Activated CD4-positive, CD25-positive, alpha-beta regulatory T cell treated with anti-CD3 and anti-CD28 coated beads, Interleukin-2, amount 50 U/mL, for 72 hours (primary cell): ENCODE measurements around the gene EIPR1.
A peak's percentile ranks its signal among the peaks of the same experiment; 100 is the strongest.

ENCODE experiments used
- DNase-seq: peaks from one replicate; pipeline ENCODE4 v3.0.0; 2021

EIPR1 gene

GRCh38 chr2:3377612-3378432 lies at the start of gene EIPR1:
EIPR1 (minus strand) TSS chr2:3377818; CDS start chr2:3377689, 129 bp downstream.
- DNase-seq, result peak; percentile 93

GRCh38 chr2:3427272-3427671 lies 49.7 kb upstream of the EIPR1 start:
- DNase-seq, result no peak

DNA sequence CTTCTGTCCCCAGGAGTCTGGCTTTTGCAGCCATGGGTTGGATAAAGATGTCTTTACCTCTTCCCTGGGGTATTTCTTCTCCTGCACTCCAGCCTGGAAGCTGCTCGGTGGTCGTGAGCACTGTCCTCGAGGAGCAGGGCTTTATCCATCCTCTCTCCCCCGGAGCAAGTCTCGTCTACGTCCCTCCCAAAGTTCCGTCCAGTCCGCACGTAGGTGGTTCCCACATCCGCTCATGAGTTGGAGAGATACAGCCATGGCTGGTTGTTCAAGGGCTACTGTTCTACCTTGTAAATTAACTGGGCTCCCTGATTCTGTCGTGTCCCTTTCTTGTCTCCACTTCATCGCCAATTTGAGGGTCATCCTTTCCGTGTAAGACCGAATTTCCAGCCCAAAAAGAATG lies 49.0 kb upstream of the EIPR1 start:
- DNase-seq, result no peak

GRCh38 chr2:3424171-3424795 lies 46.7 kb upstream of the EIPR1 start:
- DNase-seq, result no peak

DNA sequence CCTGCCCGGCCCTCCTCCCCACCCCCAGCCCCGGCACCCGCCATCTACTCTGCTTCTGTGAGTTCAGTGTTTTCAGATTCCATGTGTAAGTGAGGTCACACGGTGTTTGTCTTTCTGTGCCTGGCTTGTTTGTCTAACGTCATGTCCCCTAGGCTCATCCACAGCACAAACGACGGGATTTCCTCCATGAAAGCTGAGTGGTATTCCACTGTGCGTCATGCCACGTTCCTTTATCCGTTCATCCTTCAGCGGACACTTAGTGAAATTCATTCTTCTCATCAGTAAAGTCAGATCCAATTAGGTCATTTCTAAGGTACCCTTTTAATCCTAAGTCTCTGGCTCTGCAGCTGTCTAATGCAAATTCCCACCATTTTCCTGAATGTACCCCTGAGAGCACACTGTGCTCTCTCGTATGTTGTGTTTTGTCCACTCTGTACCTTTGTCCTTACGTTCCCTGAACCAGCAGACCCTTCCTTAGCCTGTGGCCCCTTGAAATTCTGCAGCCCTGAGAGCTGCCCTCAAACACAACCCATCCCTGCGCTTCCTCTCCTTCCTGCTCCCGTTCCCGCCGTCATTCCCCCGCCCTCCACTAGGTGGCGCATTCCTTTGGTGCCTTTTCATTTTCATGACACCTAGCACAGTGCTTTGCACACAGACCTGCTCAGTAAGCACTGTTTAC lies 46.0 kb upstream of the EIPR1 start:
- DNase-seq, result peak; percentile 76

DNA sequence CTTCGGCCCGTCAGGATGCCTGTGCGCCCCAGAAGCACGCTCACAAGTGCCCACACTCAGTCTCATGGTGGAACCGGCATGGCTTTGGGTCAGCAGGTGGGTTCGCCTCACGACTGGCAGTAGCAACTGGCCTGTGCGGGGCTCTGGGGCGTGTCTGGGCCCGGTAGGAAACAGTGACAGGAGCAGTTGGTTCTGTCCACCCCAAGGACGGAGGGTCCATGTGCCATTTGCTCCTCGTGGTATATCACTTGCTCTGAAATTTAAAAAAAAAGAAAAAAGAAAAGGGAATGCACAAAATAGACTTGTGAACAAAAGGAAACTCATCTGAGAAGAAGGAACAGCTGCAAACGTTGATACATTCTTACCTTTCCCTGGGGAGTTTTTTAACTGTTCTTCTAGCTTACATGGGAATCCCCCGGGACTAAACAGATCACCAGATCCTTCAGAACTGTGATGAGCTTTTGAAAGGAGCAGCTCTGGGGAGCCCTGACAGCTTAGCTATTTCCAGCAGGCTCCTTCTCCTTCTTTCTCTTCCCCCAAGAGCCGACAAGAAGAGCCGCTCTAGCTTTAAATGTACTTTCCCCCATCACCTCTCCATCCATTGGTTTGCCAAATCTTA lies 44.7 kb upstream of the EIPR1 start:
- no peak for DNase-seq

DNA sequence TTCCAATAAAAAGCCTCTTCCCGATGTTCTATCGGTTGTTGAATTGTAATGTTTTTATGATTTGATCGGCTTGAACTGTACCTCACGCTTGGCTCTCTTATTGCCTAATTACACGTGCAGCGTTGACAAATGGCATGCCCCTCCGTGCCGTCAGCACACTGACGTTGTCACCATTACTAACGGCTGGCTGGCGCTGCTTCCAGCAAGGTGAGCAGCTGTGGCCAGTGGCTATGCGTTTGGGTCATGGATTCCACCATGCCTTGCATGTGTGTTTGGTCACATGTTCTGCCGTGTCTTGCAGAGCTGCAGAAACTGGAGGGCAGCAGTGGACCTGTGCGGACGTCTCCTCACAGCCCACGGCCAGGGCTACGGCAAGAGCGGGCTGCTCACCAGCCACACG lies 44.0 kb upstream of the EIPR1 start:
- DNase-seq, result no peak

DNA sequence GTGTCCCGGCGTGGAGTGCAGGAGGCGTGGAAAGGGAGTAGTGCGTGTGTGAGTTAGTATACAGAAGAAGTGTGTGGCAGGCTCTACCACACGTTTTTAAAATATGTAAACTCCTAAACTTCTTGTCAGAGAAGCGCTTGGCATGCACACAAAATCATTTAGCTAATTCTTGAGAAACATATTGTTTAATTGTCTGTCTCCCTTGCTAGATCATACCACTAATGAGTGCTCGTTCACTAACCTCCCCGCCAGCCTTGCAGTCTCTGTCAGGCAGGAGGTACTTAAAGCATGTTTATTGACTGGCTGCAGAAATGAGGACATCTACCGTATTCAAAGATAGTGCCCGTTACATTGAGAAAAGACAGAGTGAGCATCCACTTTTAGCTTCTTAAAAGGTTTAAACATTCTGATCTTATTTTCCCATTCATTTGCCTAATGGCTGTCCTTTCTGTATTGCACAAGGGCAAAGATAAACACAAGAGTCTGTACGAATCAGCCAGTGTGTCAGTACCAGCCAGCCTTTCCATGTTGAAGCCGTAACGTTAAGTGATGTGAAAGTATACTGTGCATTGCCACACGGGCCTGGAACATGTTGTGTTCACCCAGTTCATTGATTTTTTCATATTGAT lies 43.3 kb upstream of the EIPR1 start:
- DNase-seq, result no peak

DNA sequence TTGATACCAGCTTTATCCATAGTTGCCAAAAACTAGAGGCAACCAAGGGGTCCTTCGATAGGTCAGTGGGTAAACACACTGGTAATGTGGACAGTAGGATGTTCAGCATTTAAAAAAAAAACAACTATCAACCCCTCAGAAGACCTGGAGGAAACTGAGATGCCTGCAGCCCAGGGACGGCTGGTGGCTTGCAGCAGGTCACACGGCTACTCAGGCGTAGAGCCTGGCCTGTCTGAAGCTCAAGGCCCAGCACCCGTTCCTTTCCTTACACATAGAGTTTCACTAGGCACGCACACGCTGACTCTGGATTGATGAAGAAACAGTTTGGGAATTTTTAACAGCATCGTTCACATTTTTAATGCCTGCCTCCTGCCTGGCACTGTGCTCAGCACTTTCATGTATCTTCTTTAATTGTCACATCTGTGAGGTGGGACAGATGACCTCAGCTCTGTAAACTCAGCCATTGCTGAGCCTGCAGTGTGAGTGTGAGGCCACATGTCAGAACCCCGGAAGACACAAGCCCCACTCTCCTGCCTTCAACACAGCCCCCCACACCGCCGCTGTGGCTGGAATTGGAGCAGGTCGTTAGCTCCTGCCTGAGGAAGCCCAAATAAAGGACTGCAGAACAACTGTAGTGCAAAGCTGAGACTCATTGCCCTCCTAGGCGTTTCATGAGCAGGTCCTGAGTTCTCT lies 42.6 kb upstream of the EIPR1 start:
- no peak for DNase-seq

GRCh38 chr2:3418766-3419404 lies 41.3 kb upstream of the EIPR1 start:
- DNase-seq, result no peak

GRCh38 chr2:3414133-3414860 lies 36.7 kb upstream of the EIPR1 start:
- no peak for DNase-seq

DNA sequence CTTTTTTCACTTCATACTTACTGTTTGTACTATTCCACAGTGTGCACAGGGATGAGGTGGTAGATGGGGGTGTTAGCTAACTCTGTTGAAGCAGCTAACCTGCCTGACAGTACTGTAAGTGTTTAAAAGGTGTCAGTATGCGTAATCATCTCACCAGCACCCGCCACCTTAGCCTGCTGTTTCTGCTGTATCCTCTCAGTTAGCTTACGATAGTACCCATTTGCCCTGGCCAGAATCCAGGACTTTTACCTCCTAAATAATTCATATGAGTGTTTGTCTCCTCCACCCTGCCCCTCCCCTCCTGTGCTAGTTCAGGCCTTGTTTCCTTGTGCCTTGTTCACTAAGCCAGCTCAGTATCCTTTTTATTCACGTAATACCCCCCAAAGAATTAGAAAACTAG lies 36.1 kb upstream of the EIPR1 start:
- no peak for DNase-seq

GRCh38 chr2:3411103-3411502 lies 33.5 kb upstream of the EIPR1 start:
- DNase-seq, result no peak

DNA sequence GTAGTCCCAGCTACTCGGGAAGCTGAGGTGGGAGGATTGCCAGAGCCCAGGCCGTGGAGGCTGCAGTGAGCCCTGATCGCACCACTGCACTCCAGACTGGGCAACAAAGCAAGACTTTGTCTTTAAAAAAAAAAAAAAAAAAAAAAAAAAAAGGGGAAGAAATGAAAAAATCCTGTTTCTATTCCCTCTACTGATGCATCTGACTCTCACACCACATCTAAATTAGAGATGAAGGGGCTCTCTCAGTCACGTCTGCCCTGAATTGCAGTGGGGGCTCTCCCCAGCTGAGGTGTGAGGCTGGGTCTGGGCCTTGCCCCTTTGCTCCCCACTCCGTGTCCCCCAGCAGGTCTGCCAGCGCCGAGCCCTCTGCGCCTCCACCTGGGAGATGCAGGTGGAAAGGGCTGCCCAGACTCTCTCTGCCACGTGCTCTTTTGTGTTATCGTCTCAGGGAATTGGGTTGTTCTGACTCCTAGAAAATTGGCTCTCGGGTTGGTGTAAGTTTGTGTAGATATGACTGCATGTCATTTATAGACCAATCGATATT lies 32.1 kb upstream of the EIPR1 start:
- DNase-seq, result no peak

DNA sequence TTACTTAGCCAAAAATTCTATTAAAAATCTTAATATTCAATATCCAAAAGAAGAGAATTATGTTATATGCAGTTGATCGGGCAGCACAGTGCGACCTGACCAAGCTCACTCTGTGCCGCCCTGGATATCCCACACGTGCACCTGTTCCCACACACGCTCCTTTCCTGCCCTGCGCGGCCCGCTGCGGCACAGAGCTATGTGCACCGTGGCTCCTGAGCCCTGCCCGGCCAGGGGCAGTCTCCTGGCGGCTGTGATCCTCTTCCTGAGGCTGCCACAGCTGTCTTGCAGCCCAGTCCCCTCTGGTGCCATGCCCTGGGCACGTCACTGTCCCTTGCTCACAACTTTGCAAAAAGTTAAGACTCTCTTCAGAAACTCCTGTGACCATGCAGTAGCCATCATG lies 31.2 kb upstream of the EIPR1 start:
- DNase-seq, result no peak

- DNase-seq, result no peak
Observed at GRCh38 chr2:3406501-3406900, 28.9 kb upstream of the EIPR1 start.

DNA sequence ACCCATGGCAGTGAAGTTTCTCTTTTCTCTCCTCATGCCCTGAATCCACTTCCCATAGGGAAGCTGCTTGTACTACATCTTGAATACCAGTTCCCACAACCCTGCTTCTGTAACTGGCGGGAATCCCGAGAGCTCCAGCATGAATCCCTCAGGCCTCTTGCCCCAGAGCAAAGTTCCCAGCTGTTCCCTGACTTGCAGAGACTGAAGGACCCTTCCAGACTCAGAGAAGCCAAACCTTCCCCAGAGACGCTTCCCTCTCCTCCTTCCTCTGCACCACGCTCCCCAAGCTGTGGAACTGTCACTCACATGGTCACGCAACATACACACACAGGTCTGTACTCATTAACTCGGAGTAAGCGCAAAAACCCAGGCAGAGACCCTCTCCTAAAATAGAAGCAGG lies 28.3 kb upstream of the EIPR1 start:
- no peak for DNase-seq

DNA sequence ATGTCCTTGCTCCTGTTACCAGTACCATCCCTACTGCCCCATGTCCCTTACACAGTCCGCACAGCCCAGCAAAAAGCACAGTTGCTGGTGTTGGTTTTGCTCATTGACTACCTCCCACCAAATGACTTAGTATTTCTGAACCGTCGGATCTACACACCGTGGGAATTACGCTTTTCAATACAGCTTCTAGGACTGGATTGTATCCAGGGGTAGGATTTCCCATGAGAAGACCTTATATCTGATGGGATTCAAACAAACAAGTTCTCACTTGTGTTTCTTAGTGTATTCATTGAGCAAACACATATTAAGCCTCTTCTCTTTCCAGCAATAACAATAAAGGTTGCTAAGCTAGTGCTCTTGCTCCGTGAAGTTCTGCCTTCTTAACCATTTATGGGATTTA lies 27.7 kb upstream of the EIPR1 start:
- no peak for DNase-seq

DNA sequence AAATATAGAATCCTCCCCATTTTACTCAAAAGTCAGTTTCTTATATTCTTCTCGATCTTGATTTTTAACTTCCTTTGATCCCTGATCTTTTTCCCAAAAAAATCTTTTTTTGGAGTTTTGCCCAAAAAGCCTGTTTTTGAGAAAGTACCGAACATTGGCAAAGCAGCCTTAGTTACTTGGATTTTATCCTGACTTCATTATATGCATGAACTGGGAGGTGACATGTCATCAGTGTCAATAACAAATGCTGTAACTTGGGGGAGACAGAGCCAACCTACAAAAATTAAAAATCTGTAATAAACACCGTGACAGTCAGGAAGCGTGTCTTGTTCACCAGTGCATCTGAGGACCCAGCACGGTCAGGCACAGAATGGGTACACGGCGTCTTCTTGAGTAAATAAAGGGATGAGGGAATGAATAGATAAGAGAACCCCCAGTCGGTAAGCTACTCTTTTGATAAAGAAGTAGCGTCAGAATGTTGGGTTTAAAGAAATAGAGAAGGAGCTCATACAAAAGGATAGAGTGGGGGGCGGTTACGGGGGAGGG lies 26.8 kb upstream of the EIPR1 start:
- no peak for DNase-seq

- DNase-seq, result no peak
Observed at GRCh38 chr2:3403587-3404334, 26.1 kb upstream of the EIPR1 start.
